ENCODE data around the gene MIF4GD. TPM values are rescaled to one million over a fixed set of nuclear protein-coding genes. Genes with fewer than 3 reads are reported as not detected.
A peak's percentile ranks its signal among the peaks of the same experiment; 100 is the strongest.

The MIF4GD gene
- polyA plus RNA-seq, 2 of the 4 experiments (the other 2 are of a cell fraction) = 23.9 to 61.0 TPM

GRCh38 chr17:75246404-75246803 lies 24.6 kb downstream of the MIF4GD start (continued):
- TF ChIP-seq MAX (IDR thresholded peaks at IDR 0.05) (no peak), CHD2 (IDR thresholded peaks at IDR 0.05; ENCODE audit: low read length, partially characterized antibody) (no peak), NR3C1 (IDR thresholded peaks at IDR 0.05) (no peak), CHD4 (IDR thresholded peaks at IDR 0.05; ENCODE audit: borderline replicate concordance) (no peak), HDAC2 (IDR thresholded peaks at IDR 0.05) (no peak), PBX3 (IDR thresholded peaks at IDR 0.05) (no peak)

- ChIA-PET CTCF (interaction anchor here (1.1 to 9.3 kb wide), 5 partner anchors 18 to 167 kb away, joined by 3 to 223 read pairs (median 5); partner anchors contain the start of gene MIF4GD), POLR2A (no interaction called here)
- 90% methylated on average over 6 of the region's 6 CpGs for WGBS (ENCODE audit: missing lambda C conversion rate)
- FAIRE-seq (no peak), DNase-seq (ENCODE audit: low read depth in 1 of 2, low spot score in 1 of 2) (no peak), ATAC-seq (no peak)
- no peak overlapping the region for H3K27ac ChIP-seq
- no peak overlapping the region for H3K4me3 ChIP-seq
- H3K4me2 ChIP-seq = no peak overlapping the region
- TF ChIP-seq CBX8 (IDR thresholded peaks at IDR 0.05) = no peak
- no peak for TF ChIP-seq HEYL (CRISPR knock-in tag; IDR thresholded peaks at IDR 0.05)
- TF ChIP-seq PBX3 (IDR thresholded peaks at IDR 0.05) = no peak
- TF ChIP-seq NPAS2 (CRISPR knock-in tag; IDR thresholded peaks at IDR 0.05; ENCODE audit: borderline replicate concordance) = no peak
- TF ChIP-seq FOSL2 (IDR thresholded peaks at IDR 0.05) = no peak
- no peak for TF ChIP-seq FOSL2 (CRISPR knock-in tag; IDR thresholded peaks at IDR 0.05)
- TF ChIP-seq ZFP36 (IDR thresholded peaks at IDR 0.05; ENCODE audit: borderline replicate concordance, partially characterized antibody) = no peak
- TF ChIP-seq SMC3 (IDR thresholded peaks at IDR 0.05) = no peak
- no peak for TF ChIP-seq ESRRA (IDR thresholded peaks at IDR 0.05; ENCODE audit: borderline replicate concordance, low read length)
- no peak for TF ChIP-seq MYC (IDR thresholded peaks at IDR 0.05; ENCODE audit: borderline replicate concordance, low read length)
- no peak for TF ChIP-seq CHD4 (IDR thresholded peaks at IDR 0.05; ENCODE audit: borderline replicate concordance)
- no peak for TF ChIP-seq MAZ (IDR thresholded peaks at IDR 0.05; ENCODE audit: borderline replicate concordance, low read depth, low read length)
- no peak for TF ChIP-seq MAFK (IDR thresholded peaks at IDR 0.05; ENCODE audit: partially characterized antibody)
- H3K9me3 ChIP-seq = no peaks in the 10 kb centered on the region
- 0 out of 3 replicates have a peak, but pooled peaks cover 6% of the 10 kb centered on the region for H3K4me1 ChIP-seq
These were observed 26.0 kb downstream of the MIF4GD start for GRCh38 chr17:75245011-75245410.

GRCh38 chr17:75244133-75244866 lies 26.7 kb downstream of the MIF4GD start:
- no peak for FAIRE-seq
- Histone ChIP-seq H3K4me1 (0 out of 3 replicates have a peak, but pooled peaks cover 6% of the 10 kb centered on the region), H3K27ac (no peak overlapping the region), H3K9me3 (no peaks in the 10 kb centered on the region), H3K4me3 (no peak overlapping the region), H3K4me2 (no peak overlapping the region)
- POLR2A ChIA-PET = no interaction called here
- CTCF ChIA-PET = interaction anchor here (1.1 to 9.3 kb wide), 6 partner anchors 19 to 168 kb away, joined by 3 to 223 read pairs (median 4); partner anchors contain the start of gene MIF4GD
- ATAC-seq = no peak
- no peak for DNase-seq (ENCODE audit: low read depth in 1 of 2, low spot score in 1 of 2)
- 91% methylated on average over 22 of the region's 22 CpGs for WGBS (ENCODE audit: missing lambda C conversion rate)
- TF ChIP-seq NR3C1 (IDR thresholded peaks at IDR 0.05) (no peak), TFCP2L1 (CRISPR knock-in tag; IDR thresholded peaks at IDR 0.05) (no peak)

- Histone ChIP-seq H3K4me3 (no peak overlapping the region), H3K27ac (no peak overlapping the region), H3K9me3 (no peaks in the 10 kb centered on the region), H3K4me2 (no peak overlapping the region), H3K4me1 (0 out of 3 replicates have a peak, but pooled peaks cover 6% of the 10 kb centered on the region)
- DNase-seq (ENCODE audit: low read depth in 1 of 2, low spot score in 1 of 2) (no peak), FAIRE-seq (no peak), ATAC-seq (no peak)
- CTCF ChIA-PET = interaction anchor here (0.6 to 9.8 kb wide), 10 partner anchors 6 to 1472 kb away, joined by 3 to 223 read pairs (median 58); partner anchors contain the start of genes ARMC7, MIF4GD and NUP85
- TF ChIP-seq POLR2AphosphoS2 (conservative IDR thresholded peaks at IDR 0.05; ENCODE audit: low read length) (0 out of 2 replicates have a peak, but pooled peaks have one; percentile 19), HDAC2 (IDR thresholded peaks at IDR 0.05) (no peak)
- POLR2A ChIA-PET = no interaction called here
- 93% methylated on average over 17 of the region's 17 CpGs for WGBS (ENCODE audit: missing lambda C conversion rate)
These were observed 28.5 kb downstream of the MIF4GD start for GRCh38 chr17:75242461-75243042.
